NCI-H2029 treated with DMSO at 0.1 percent for 48 hours (cell line): Measurements from ENCODE around the gene UAP1L1.
"Not testable (repeated sequence)": the region's sequence is repeated elsewhere in the genome, so short reads cannot be mapped to it uniquely, and the experiment has no call there.

Experiments used
- DNase-seq: peaks from one replicate; lab custom pipeline; 2025; lab: John Stamatoyannopoulos, UW

The UAP1L1 gene

GRCh38 chr9:137114613-137115393 lies 37.5 kb downstream of the UAP1L1 start, which contains the start of gene DPP7:
Gene DPP7 (minus strand): TSS chr9:137114733. CDS start chr9:137114713, 20 bp downstream.
- DNase-seq: no peak

- DNase-seq: no peak
These were observed 38.2 kb downstream of the UAP1L1 start for GRCh38 chr9:137115394-137116026.

- no peak for DNase-seq
These were observed 38.8 kb downstream of the UAP1L1 start for GRCh38 chr9:137116027-137116507.

- DNase-seq: no peak
These were observed 39.4 kb downstream of the UAP1L1 start for GRCh38 chr9:137116728-137117127.

- DNase-seq: no peak
These were observed 40.0 kb downstream of the UAP1L1 start for GRCh38 chr9:137117269-137117731.

GRCh38 chr9:137118092-137118603 lies 40.8 kb downstream of the UAP1L1 start:
- DNase-seq: not testable (repeated sequence)

- not testable (repeated sequence) for DNase-seq
These were observed 44.8 kb downstream of the UAP1L1 start for GRCh38 chr9:137121927-137122795.

- not testable (repeated sequence) for DNase-seq
These were observed 45.6 kb downstream of the UAP1L1 start for GRCh38 chr9:137122796-137123467.

GRCh38 chr9:137123468-137123837 lies 46.1 kb downstream of the UAP1L1 start:
- DNase-seq: no peak

GRCh38 chr9:137123952-137124462 lies 46.7 kb downstream of the UAP1L1 start:
- DNase-seq: not testable (repeated sequence)

- no peak for DNase-seq
These were observed 49.5 kb downstream of the UAP1L1 start for GRCh38 chr9:137126786-137127185.

- no peak for DNase-seq
These were observed 50.2 kb downstream of the UAP1L1 start for GRCh38 chr9:137127301-137128157.

GRCh38 chr9:137128158-137128861 lies 51.0 kb downstream of the UAP1L1 start:
- DNase-seq: no peak

- no peak for DNase-seq
These were observed 51.6 kb downstream of the UAP1L1 start for GRCh38 chr9:137128862-137129455.

- DNase-seq: peak; percentile 54
These were observed 52.3 kb downstream of the UAP1L1 start for GRCh38 chr9:137129456-137130175.

- DNase-seq: no peak
These were observed 52.9 kb downstream of the UAP1L1 start for GRCh38 chr9:137130176-137130755.
